HG02610 (cell line): ENCODE results near the gene UBE3B.

Source experiments
- ATAC-seq: cut with Tn5 transposase; IDR thresholded peaks from one replicate; pipeline ENCODE4 v1.9.1; 2021; ENCODE audit warnings: mild to moderate bottlenecking, moderate library complexity; ENCODE audit not compliant: unreplicated experiment

Gene UBE3B

DNA sequence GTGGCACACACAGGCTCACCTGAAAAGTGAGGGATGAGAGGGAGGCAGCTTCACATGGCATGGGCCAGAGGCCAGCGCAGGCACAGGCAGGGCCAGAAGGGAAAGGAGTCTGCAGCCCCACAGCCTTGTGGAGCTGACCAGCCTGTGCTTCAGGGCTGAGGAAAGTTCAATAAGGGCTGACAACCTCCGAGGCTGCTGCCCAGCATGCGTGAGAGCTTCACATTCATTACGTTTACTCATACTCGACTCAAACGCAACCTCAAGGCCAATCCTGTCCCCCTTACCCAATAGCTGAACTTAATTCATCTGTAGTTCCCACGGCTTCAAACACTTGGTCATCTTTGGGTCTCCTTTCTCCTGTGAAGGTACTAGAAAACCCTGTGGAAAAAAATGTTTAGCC is 91.1 kb downstream of the UBE3B start:
- no peak for ATAC-seq

DNA sequence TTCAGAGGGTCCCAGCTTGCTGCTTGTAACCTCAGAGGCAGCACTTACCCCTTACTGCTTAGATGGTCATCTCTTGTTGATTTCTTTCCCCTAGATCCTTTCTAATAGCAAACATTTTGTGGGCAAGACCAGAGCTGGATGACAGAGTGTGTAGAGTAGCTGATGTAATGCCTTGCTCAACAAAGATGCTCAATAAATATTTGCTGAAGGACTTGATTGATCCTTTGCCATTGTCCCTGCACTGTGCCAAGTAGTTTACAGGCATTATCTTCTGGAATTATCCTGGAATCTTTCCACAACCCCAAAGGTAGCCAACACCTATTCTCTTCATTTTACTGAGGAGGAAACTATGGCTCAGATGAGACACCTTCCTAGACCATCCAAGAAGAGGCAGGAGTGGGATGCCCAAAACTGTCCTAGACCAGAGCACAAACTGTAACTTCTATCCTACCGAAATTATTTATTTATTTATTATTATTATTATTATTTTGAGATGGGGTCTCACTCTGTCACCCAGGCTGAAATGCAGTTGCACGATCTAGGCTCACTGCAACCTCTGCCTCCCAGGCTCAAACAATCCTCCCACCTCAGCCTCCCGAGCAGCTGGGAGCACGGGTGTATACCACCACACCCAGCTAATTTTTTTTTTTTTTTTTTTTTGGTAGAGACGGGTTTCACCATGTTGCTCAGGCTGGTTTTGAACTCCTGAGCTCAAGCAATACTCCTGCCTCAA is 94.5 kb downstream of the UBE3B start:
- no peak for ATAC-seq

DNA sequence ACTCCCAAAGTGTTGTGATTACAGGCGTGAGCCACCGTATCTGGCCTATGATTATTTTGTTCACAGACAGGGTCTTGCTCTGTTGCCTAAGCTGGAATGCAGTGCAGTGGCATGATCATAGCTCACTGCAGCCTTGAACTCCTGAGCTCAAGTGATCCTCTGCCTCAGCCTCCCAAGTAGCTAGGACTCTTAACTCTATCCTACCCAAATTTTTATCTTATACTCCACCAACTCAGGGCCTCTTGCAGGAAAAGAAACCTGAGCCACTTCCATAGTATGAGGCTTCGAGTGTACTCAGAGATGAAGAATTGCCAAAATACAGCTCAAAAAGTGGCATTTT is 95.0 kb downstream of the UBE3B start:
- ATAC-seq = no peak

DNA sequence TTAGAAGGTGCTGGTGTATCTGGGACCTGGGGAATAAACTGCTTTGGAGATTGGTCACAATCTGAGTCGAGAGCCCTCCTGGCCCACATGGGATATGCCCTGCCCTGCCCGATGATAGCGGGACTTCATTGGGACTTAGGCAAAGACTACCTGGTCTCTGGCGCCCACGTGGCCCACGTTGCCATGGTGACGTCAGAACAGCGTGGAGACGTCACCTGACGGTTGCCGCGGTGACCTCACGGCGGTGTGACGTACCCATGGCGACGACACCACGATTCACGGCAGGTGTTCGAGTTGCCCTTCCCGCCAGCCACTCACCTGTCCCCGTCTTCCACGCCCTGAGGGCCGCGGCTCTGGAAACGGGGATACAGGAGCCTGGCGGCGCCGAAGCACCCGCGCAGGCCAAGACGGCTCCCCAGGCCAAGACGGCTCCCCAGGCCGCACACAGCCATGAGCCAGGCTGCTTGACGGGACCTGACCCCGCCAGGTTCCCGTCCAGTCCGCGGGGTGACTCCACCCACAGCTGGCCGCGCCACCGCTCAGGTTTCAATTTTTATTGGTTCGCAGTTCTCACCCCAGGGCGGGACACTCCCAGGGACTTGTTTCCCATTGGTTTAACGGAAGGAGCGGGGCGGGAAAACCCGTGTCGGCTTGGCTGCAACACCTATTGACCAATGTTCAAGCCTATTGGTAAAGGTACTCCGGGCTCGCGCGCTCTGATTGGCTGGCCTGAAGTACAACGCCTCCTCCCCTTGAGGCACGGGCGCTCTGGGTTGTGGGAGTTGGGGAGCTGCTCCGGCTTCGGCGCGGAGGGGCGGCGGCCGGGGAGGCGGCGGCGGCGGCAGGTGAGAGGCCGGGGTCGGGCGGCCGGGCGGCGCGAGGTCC is 95.8 kb downstream of the UBE3B start, which contains the start of the genes MMAB and MVK:
TSS of gene MMAB (minus strand) at position 476 of the 885 bp plus-strand sequence. CDS start at position 452, 24 bp downstream.
TSS of gene MVK (plus strand) at position 766 of the 885 bp plus-strand sequence. CDS start 1,029 bp downstream, outside the sequence.
- ATAC-seq = peak; percentile 95

DNA sequence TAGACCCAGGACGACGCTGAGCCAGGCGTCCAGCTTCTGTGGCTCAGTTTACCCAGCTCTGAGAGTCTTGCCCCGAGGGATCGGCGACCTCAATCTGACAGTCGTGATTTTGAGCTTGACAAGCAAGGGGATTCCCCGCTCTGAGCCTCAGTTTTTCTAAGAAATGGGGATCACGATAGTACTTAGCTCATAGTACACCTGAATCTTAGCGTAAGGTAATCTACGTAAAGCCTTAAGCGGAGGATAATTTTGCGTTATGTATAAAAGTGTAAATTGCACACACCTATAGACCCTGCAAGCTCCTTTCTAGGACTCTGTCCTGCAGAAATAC is 96.4 kb downstream of the UBE3B start:
- ATAC-seq = no peak

DNA sequence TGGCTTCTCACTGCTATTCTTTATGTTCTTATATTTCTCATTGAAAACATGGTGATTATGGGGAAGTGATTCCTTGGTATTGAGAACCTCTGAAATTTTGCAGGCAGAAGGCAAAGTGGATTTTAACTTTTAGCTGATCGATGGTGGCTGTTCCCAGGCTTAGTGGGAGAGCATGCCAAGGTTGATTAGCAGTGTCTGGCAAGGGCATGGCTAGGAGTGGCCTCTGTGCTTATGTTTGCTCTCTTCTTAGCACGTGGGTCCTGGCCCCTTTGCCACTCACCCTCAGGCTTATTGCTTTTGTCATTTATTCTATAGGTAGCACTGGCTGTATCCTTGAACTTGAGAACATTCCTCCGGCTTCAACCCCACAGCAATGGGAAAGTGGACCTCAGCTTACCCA is 98.2 kb downstream of the UBE3B start:
- ATAC-seq = no peak

DNA sequence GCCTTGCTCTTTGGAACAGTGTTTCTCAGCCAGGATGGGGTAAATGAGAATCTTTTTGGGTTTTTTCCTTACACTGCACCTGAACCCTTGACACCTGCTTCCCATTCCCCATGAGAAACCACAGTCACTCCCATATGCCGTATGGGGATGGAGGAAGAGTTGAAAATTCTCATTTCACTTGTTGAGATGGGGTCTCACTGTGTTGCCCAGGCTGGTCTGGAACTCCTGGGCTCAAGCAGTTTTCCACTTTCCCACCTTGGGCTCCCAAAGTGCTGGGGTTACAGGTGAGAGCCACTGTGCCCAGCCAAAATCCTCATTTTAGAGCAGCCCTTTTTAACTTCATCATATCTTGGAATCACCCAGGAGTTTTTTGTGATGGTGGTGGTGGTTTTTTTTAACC is 99.9 kb downstream of the UBE3B start:
- no peak for ATAC-seq

DNA sequence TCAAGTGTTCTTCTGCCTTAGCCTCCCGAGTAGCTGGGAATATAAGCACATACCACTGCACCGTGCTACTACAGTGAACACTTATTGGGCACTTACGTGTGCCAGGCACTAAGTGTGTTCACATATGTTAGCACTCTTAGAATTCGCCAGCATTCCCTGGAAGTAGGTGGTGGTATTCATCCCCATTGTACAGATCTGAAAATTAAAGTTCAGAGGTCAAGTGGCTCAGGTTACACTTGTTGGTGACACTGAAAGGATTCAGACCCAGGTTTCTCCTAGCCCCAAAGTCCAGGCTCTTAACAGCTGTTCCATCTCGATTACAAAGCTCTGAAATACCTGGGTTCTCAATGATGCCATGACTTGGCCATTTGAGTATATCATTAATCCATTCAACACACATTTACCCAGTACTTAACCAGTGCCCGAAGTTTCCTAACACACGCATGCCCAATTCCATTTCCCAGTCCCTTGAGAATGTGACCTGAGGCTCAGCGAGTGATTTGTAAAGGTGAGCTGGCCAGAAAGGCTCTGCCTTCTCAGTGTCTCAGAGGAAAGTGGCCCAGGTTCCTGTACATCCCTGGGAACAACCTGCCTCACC is 101.0 kb downstream of the UBE3B start:
- no peak for ATAC-seq

DNA sequence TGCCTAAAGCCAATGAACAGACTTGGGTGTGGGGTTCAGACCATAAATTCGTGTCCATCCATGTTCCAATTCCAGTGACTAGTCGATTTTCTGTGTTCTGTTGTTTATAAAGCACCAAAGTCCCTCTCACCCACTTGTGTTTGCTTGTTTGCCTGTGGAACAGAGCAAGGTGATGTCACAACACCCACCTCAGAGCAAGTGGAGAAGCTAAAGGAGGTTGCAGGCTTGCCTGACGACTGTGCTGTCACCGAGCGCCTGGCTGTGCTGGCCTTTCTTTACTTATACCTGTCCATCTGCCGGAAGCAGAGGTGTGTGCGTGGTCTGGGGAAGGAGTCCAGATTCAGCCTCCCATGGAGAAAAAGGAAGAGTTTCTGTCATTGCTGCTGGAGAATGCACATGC is 102.2 kb downstream of the UBE3B start:
- no peak for ATAC-seq

DNA sequence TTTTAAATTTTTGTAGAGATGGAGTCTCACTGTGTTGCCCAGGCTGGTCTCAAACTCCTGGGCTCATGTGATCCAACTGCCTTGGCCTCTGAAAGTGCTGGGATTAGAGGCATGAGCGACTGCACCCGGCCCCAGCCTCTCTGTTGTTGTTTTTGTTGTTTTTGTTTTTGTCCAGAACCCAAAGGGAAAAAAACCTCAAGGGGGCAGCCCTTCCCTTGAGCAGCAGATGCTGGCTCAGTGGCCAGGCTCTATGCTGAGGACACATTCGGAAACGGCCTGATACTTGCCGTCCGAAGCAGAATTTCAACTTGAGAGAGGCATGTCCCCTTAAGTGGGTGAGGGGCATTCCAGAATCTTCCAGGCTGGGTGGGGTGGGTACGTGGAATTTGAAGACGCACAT is 102.8 kb downstream of the UBE3B start:
- ATAC-seq = no peak

DNA sequence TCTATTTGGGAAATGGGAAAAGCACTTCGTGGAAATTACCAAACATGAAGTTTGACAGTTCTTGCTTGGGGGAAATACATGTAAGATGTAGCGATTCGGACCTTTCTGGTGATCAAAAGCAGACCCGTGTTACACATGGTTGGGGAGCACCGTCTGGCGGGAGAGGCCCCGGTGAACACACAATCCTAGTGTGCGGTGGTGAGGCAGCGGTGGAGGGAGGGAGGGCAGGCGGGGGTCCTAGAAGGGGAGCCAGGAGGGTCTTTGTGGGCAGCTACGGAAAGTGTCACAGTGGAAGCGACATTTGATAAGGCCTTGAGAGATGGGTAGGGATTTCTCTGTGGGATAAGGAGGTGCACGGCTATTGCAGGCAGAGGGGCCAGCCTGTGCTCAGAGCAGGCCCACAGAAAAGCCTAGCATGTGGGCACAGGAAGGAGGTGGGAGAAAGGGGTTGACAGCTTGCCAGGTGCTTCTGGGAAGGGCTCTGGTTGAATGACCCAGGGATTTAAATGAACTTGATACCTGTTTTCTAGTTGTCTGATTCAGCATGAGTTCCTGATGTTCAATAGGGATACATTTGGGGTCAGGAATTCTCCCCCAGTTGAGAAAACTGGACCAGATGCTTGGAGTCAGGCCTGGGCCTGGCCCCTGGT is 103.4 kb downstream of the UBE3B start:
- ATAC-seq = no peak

DNA sequence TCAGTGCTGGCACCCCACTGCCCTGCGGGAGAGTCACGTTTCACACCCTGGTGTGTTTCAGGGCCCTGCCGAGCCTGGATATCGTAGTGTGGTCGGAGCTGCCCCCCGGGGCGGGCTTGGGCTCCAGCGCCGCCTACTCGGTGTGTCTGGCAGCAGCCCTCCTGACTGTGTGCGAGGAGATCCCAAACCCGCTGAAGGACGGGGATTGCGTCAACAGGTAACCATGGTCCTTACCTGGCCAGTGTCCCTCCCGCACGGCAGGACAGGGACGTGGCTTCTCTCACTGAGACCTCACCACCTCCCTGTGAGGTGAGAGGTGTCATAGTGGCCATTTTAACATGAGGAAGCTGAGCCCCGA is 103.9 kb downstream of the UBE3B start:
- ATAC-seq = no peak

DNA sequence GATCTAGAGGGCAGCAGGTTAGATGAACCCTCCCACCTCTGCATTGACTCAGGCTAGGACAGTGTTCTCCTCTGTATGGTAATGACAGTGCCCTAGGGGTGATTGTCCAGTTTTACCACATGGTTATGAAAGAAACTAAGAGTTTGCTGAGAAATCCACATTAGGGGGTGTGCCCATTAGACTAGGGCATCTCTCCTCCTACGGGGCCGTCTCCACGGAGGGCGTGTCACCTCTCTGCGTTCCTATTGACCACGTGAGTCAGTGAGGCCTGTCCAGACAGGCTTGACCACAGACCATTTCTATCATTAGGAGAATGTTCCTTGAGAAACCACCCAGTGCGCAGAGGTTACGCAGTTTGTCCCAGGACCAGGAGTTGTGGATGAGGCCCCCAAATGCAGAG is 104.4 kb downstream of the UBE3B start:
- ATAC-seq = no peak

DNA sequence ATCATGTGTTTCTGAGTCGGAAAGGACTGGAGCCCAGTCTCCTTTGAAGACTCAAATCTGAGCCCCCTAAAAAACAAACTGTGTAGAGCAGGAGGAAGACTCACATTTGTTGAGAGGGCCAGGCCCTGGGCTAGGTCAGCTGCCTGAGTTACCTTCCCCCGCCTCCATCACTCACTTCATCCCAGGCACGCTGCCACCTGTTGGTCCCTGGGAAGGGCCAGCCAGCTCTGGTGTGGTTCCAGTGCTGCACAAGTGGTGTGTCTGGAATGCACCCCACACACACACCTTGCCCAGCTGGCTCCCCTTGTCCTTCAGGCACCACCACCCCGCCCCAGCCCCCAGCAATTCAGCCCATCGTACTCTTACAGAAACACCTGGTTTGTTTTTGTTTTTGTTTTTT is 105.2 kb downstream of the UBE3B start:
- ATAC-seq = no peak

DNA sequence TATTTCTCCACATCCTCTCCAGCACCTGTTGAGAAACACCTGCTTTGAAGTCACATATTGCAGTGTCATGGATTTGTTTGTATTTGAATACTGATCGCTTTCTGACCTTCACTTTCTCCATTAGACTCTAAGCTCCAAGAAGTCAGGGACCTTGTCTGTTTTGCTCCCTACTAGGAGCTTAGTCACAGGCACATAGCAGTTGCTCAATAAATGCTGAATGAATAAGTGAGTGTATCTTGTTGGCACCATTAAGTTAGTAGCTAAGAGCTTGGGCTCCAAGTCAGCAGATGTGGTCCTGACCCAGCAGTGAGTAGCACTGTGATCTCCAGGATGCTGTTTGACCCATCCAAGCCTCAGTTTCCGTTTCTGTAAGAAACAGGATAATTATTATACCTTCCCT is 106.3 kb downstream of the UBE3B start:
- ATAC-seq = no peak
